ENCODE data around the gene CUEDC1. TPM values are rescaled to one million over a fixed set of nuclear protein-coding genes. Genes with fewer than 3 reads are reported as not detected.
A peak's percentile ranks its signal among the peaks of the same experiment; 100 is the strongest.

Gene CUEDC1
- total RNA-seq, 4 donors from 2014 or later: 20.2 to 27.3 (median 24.6) TPM

- in situ Hi-C loops (cut with MboI; ENCODE audit: low pct_ligation_motif_present in 1 of 4, low pct_unique_long_range_greater_than_20kb in 1 of 4, low sequenced_read_pairs in 3 of 4): loop anchor here (5.0 to 25.0 kb wide), 5 partner anchors 138 to 256 kb away; partner anchors contain the start of gene DYNLL2 (in 1 of the 4)
- intact Hi-C loops (cut with DNase I; ENCODE audit: low total_unique reads): loop anchor here (5.0 to 10.0 kb wide), 2 partner anchors 33 to 226 kb away; partner anchors contain the start of gene DYNLL2
These were observed 96.4 kb downstream of the CUEDC1 start for GRCh38 chr17:57858838-57859237.

GRCh38 chr17:57856792-57857620, 98.2 kb downstream of the CUEDC1 start:
- intact Hi-C loops (cut with DNase I; ENCODE audit: low total_unique reads) (loop anchor here (5.0 to 10.0 kb wide), 2 partner anchors 35 to 228 kb away; partner anchors contain the start of gene DYNLL2), in situ Hi-C loops (cut with MboI; ENCODE audit: low pct_ligation_motif_present in 1 of 4, low pct_unique_long_range_greater_than_20kb in 1 of 4, low sequenced_read_pairs in 3 of 4) (loop anchor here (5.0 to 25.0 kb wide), 5 partner anchors 140 to 258 kb away; partner anchors contain the start of gene DYNLL2 (in 1 of the 4))
- WGBS, 2 donors (ENCODE audit: low coverage in 1 of 2): 85 to 89% methylated on average over 4 to 10 of the region's 10 CpGs
- no peak overlapping the region for H3K27ac ChIP-seq
- TF ChIP-seq, protein P1, sequence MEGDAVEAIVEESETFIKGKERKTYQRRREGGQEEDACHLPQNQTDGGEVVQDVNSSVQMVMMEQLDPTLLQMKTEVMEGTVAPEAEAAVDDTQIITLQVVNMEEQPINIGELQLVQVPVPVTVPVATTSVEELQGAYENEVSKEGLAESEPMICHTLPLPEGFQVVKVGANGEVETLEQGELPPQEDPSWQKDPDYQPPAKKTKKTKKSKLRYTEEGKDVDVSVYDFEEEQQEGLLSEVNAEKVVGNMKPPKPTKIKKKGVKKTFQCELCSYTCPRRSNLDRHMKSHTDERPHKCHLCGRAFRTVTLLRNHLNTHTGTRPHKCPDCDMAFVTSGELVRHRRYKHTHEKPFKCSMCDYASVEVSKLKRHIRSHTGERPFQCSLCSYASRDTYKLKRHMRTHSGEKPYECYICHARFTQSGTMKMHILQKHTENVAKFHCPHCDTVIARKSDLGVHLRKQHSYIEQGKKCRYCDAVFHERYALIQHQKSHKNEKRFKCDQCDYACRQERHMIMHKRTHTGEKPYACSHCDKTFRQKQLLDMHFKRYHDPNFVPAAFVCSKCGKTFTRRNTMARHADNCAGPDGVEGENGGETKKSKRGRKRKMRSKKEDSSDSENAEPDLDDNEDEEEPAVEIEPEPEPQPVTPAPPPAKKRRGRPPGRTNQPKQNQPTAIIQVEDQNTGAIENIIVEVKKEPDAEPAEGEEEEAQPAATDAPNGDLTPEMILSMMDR (IDR thresholded peaks at IDR 0.05): no peak
- no peak for TF ChIP-seq POLR2AphosphoS5 (IDR thresholded peaks at IDR 0.05)
- no peak for TF ChIP-seq EP300 (IDR thresholded peaks at IDR 0.05; ENCODE audit: low read depth)
- no peak for TF ChIP-seq POLR2A (IDR thresholded peaks at IDR 0.05)
- no peak overlapping the region for H3K4me3 ChIP-seq
- no peaks in the 10 kb centered on the region for H3K9me3 ChIP-seq
- no peaks in the 10 kb centered on the region for H3K27me3 ChIP-seq
- H3K36me3 ChIP-seq: no peaks in the 10 kb centered on the region
- H3K4me1 ChIP-seq: peaks cover 13 to 39% (median 20%) of the 10 kb centered on the region in 4 donors
- DNase-seq: no peak

More at GRCh38 chr17:57858838-57859237, 96.4 kb downstream of the CUEDC1 start:
- Histone ChIP-seq H3K27ac (peak overlapping the region in 2 of 4 donors; percentile 90 to 92), H3K4me3 (no peak overlapping the region), H3K27me3 (no peaks in the 10 kb centered on the region), H3K4me1 (peaks cover 16 to 42% (median 24%) of the 10 kb centered on the region in 4 donors), H3K36me3 (no peaks in the 10 kb centered on the region), H3K9me3 (no peaks in the 10 kb centered on the region)
- no peak for DNase-seq
- TF ChIP-seq POLR2AphosphoS5 (IDR thresholded peaks at IDR 0.05): no peak
- no peak for TF ChIP-seq POLR2A (IDR thresholded peaks at IDR 0.05)
- no peak for TF ChIP-seq EP300 (IDR thresholded peaks at IDR 0.05; ENCODE audit: low read depth)
- TF ChIP-seq, protein P1 (IDR thresholded peaks at IDR 0.05): no peak
- WGBS, 2 donors (ENCODE audit: low coverage in 1 of 2): 87 to 92% methylated on average over 2 to 5 of the region's 5 CpGs

GRCh38 chr17:57855391-57856035, 99.7 kb downstream of the CUEDC1 start:
- TF ChIP-seq POLR2AphosphoS5 (IDR thresholded peaks at IDR 0.05): no peak
- TF ChIP-seq EP300 (IDR thresholded peaks at IDR 0.05; ENCODE audit: low read depth): no peak
- TF ChIP-seq POLR2A (IDR thresholded peaks at IDR 0.05): no peak
- TF ChIP-seq, protein P1 (IDR thresholded peaks at IDR 0.05): no peak
- no peaks in the 10 kb centered on the region for H3K9me3 ChIP-seq
- intact Hi-C loops (cut with DNase I; ENCODE audit: low total_unique reads) (loop anchor here (5.0 to 10.0 kb wide), 2 partner anchors 37 to 229 kb away; partner anchors contain the start of gene DYNLL2), in situ Hi-C loops (cut with MboI; ENCODE audit: low pct_ligation_motif_present in 1 of 4, low pct_unique_long_range_greater_than_20kb in 1 of 4, low sequenced_read_pairs in 3 of 4) (loop anchor here (5.0 to 25.0 kb wide), 5 partner anchors 142 to 259 kb away; partner anchors contain the start of gene DYNLL2 (in 1 of the 4))
- H3K4me1 ChIP-seq: peaks cover 12 to 39% (median 21%) of the 10 kb centered on the region in 4 donors
- no peak overlapping the region for H3K4me3 ChIP-seq
- peak overlapping the region in 2 of 4 donors; percentile 31 to 90 for H3K27ac ChIP-seq
- no peak for DNase-seq
- no peaks in the 10 kb centered on the region for H3K36me3 ChIP-seq
- no peaks in the 10 kb centered on the region for H3K27me3 ChIP-seq
- 20 to 70% methylated on average over 2 to 6 of the region's 6 CpGs for WGBS, 2 donors (ENCODE audit: low coverage in 1 of 2)

All from transverse colon (tissue), 4 donors.